AG04450 (cell line): ENCODE measurements around the gene RHOA. TPM values are rescaled to one million over a fixed set of nuclear protein-coding genes. Genes with fewer than 3 reads are reported as not detected.
A peak's percentile ranks its signal among the peaks of the same experiment; 100 is the strongest.

Experiments used
- CTCF ChIA-PET: fragments of 300-600, 350-600 bp; formaldehyde crosslinking; extraction: SDS; loops from one replicate; lab custom pipeline; 2022; ENCODE audit warnings: antibody characterized with exemption, inconsistent platforms; lab: Charles Lee
- POLR2A ChIA-PET: fragments of 350-600 bp; formaldehyde crosslinking; extraction: SDS; loops from one replicate; lab custom pipeline; 2021; ENCODE audit warnings: antibody characterized with exemption, inconsistent platforms; lab: Yijun Ruan, JAX
- DNase-seq: peaks from one replicate; pipeline ENCODE4 v3.0.0-alpha.2; 2011; ENCODE audit warnings: low read depth, low spot score
- H3K27ac ChIP-seq: one replicate; pipeline ENCODE4 v1.5.1; 2012; ENCODE audit warnings: low read depth, low read length, control low read depth
- H3K27me3 ChIP-seq: one replicate; pipeline ENCODE4 v1.6.0; 2012; ENCODE audit warnings: low read length; ENCODE audit not compliant: control insufficient read depth, insufficient read depth
- H3K4me3 ChIP-seq: 2 replicates; pipeline ENCODE4 v1.5.1; 2011; ENCODE audit warnings: mild to moderate bottlenecking, low read depth, low read length, control low read depth
- H3K9me3 ChIP-seq: 2 replicates; pipeline ENCODE4 v1.5.1; 2012; ENCODE audit warnings: low read length; ENCODE audit not compliant: control insufficient read depth, insufficient read depth
- CTCF ChIP-seq: IDR thresholded peaks from 2 replicates; pipeline ENCODE4 v1.5.1; 2011; ENCODE audit warnings: low read depth, low read length, control low read depth, inconsistent platforms
- polyA plus RNA-seq: library from polyadenylated mRNA; depleted of rRNA; stranded (reverse); fragments of >200 nt; gene quantifications from 2 replicates; pipeline ENCODE4 v1.2.3, GENCODE V29; 2011

RHOA gene
- polyA plus RNA-seq, 1 experiment, result 505 TPM

- Histone ChIP-seq H3K4me3 (no peak overlapping the region), H3K27me3 (no peaks in the 10 kb centered on the region), H3K9me3 (no peaks in the 10 kb centered on the region), H3K27ac (peak overlapping the region; percentile 21)
- ChIA-PET POLR2A (interaction anchor here (0.9 kb wide), 1 partner anchor 24 kb away, joined by 3 read pairs; the partner anchor contains the start of genes RHOA and TCTA), CTCF (no interaction called here)
- no peak for TF ChIP-seq CTCF
- no peak for DNase-seq
Measured at GRCh38 chr3:49387721-49388120, 24.1 kb downstream of the RHOA start.

- CTCF ChIA-PET, result no interaction called here
- POLR2A ChIA-PET, result interaction anchor here (0.7 kb wide), 1 partner anchor 293 kb away, joined by 7 read pairs; no protein-coding TSS in a partner anchor
- Histone ChIP-seq H3K9me3 (0 out of 2 replicates have a peak, but pooled peaks cover under 1% of the 10 kb centered on the region), H3K27ac (no peak overlapping the region), H3K4me3 (no peak overlapping the region), H3K27me3 (no peaks in the 10 kb centered on the region)
- no peak for TF ChIP-seq CTCF
- DNase-seq, result no peak
Measured at GRCh38 chr3:49386056-49386756, 25.6 kb downstream of the RHOA start.

DNA sequence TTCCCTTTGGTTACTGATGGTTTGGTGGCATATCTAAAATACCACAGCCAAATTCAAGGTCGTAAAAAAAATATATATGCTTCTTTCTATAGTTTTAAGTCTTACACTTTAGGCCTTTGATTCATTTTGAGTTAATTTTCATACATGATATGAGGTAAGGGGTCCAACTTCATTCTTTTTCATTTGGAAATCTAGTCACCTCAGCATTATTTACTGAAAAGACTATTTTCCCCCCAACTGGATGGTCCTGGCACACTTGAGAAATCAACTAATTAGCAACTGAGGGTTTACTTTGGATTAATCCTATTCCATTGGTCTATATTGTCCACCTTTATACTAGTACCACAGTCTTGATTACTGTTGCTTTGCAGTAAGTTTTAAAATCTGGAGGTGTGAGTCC, 26.2 kb downstream of the RHOA start:
- Histone ChIP-seq H3K27me3 (no peaks in the 10 kb centered on the region), H3K9me3 (0 out of 2 replicates have a peak, but pooled peaks cover 2% of the 10 kb centered on the region), H3K27ac (no peak overlapping the region), H3K4me3 (no peak overlapping the region)
- ChIA-PET CTCF (no interaction called here), POLR2A (no interaction called here)
- no peak for DNase-seq
- TF ChIP-seq CTCF, result no peak

DNA sequence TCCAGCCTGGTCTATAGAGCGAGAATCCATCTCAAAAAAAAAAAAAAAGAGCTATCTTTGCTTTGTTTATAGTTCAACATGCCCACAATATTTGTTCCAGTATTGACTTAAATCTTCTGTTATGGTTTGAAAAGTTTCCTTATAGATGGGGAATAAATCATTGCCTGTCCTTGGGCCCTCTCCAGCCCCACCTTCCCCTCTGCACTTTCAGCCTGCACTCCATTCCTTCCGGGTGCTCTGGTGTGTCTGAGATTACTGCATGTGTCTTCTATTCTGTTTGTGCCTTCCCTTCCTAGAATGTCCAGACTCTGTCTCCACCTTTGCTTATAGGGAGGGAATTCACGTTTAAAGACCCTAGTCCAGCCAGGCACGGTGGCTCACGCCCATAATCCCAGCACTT, 28.4 kb downstream of the RHOA start:
- H3K4me3 ChIP-seq, result no peak overlapping the region
- no peak overlapping the region for H3K27ac ChIP-seq
- no peak for TF ChIP-seq CTCF
- no peak for DNase-seq
- CTCF ChIA-PET, result interaction anchor here (1.7 kb wide), 1 partner anchor 43 kb away, joined by 4 read pairs; the partner anchor contains the start of gene USP4
- POLR2A ChIA-PET, result no interaction called here
- peaks cover 6% of the 10 kb centered on the region; the same call in 1 of the 2 replicates for H3K9me3 ChIP-seq
- no peaks in the 10 kb centered on the region for H3K27me3 ChIP-seq

GRCh38 chr3:49378249-49378895, 33.4 kb downstream of the RHOA start:
- TF ChIP-seq CTCF, result no peak
- no peak for DNase-seq
- CTCF ChIA-PET, result no interaction called here

More at GRCh38 chr3:49378249-49378895, 33.4 kb downstream of the RHOA start:
- Histone ChIP-seq H3K9me3 (peaks cover 21% of the 10 kb centered on the region), H3K27me3 (no peaks in the 10 kb centered on the region), H3K27ac (no peak overlapping the region), H3K4me3 (no peak overlapping the region)
- POLR2A ChIA-PET, result no interaction called here
